ENCODE data around the gene PRPF19.

Gene PRPF19

DNA sequence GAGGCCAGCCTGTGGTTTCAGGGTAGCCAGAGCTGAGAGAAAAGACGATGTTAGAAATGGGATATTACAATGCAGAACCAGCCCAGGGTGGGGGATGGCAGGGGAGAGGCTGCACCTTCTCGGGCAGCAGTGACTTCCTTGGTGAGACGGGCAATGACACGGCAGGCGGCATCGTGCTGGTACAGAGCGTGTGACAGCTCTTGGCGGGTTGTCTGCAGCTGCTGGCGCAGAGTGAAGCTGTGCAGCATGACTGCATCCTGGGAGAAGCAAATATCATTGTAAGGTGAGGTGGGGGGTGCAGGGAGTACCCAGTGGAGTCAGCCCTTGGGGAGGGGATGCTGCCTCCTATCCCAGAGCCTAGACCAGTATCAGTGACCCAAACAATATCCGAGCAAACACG, 3.8 kb downstream of the PRPF19 start:
- no peak for DNase-seq

- no peak for DNase-seq
These were observed 5.5 kb downstream of the PRPF19 start for GRCh38 chr11:60900673-60901404.

DNA sequence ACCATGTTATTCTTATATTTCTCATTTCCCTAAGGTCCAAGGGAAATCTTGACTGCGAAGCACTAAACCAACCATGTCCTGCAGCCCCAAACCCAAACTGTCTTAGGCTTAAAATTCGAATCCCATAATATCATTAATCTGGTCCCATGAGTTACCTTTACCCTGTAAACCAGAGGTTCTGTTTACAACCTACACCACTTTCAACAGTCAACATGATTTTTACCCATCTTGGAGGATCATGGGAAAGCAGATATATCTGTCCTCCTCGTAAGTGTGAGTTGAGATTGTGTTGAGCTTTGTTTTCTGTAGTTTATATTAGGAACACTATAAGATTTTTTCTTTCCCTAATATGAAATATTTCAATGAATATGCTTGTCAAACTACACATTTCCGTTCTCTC, 6.4 kb downstream of the PRPF19 start:
- DNase-seq: no peak

GRCh38 chr11:60899046-60899936, 7.1 kb downstream of the PRPF19 start:
- peak; percentile 39 for DNase-seq

- no peak for DNase-seq
These were observed 8.9 kb downstream of the PRPF19 start for GRCh38 chr11:60897496-60897895.

GRCh38 chr11:60895687-60896086, 10.7 kb downstream of the PRPF19 start:
- DNase-seq: no peak

DNA sequence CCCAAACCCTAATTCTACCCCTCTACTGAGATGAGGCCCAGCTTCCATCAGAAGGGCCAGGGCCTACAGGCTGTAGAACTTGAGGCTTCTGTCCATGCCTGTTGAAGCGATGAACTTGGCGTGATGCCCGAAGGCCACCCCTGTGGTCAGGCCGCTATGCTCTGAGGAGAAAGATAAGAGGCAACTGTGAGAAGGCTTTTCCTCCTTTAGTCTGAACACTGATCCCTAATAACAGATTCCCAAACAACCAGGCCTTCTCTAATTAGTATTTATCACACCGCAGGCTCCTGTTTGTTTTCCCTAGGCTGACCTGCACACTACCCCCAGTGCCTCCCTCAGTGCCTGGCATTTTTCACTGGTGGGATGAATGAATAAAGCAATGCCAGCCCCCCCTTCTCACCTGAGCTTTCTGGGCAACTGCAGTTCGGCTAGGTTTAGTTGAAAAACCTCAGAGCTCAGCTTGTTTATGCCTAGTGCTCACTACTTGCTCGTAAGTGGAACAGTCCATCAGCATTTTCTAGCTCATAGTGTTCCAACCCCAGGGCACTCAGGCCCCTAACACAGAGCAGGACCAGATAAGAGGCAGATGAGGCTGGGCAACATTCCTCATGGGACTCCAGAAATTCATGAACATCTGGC, 15.2 kb downstream of the PRPF19 start:
- DNase-seq: no peak

DNA sequence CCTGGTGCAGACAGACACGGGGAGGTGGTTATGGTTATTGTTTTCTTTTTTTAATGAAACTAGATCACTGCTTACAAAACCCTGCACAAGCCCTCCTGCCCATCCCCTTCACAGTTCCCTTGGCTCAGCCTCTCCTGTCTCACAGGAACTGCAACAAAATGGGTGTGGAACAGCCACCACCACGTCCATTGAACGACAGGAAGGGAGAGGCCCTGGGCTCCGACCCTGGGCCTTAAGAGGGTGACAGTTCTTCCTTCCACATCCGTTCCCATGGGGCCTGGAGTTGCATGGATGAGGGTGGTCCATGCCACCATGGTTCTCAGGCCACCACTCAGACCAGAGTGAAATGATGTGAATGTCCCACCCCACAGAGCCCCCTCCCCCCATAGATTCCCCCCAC, 15.7 kb downstream of the PRPF19 start:
- DNase-seq: no peak

- DNase-seq: no peak
These were observed 16.5 kb downstream of the PRPF19 start for GRCh38 chr11:60889869-60890311.

GRCh38 chr11:60887556-60887955, 18.8 kb downstream of the PRPF19 start:
- DNase-seq: peak; percentile 78

- no peak for DNase-seq
These were observed 25.6 kb downstream of the PRPF19 start for GRCh38 chr11:60880643-60881282.

- no peak for DNase-seq
These were observed 26.3 kb downstream of the PRPF19 start for GRCh38 chr11:60879971-60880588.

- DNase-seq: no peak
These were observed 27.3 kb downstream of the PRPF19 start for GRCh38 chr11:60879104-60879503.

GRCh38 chr11:60878245-60879101, 27.9 kb downstream of the PRPF19 start:
- DNase-seq: no peak

- DNase-seq: no peak
These were observed 30.3 kb downstream of the PRPF19 start for GRCh38 chr11:60876168-60876485.

GRCh38 chr11:60875366-60876167, 30.8 kb downstream of the PRPF19 start:
- DNase-seq: no peak

GRCh38 chr11:60874421-60875365, 31.7 kb downstream of the PRPF19 start:
- no peak for DNase-seq

GRCh38 chr11:60873533-60873932, 32.9 kb downstream of the PRPF19 start:
- DNase-seq: no peak

DNA sequence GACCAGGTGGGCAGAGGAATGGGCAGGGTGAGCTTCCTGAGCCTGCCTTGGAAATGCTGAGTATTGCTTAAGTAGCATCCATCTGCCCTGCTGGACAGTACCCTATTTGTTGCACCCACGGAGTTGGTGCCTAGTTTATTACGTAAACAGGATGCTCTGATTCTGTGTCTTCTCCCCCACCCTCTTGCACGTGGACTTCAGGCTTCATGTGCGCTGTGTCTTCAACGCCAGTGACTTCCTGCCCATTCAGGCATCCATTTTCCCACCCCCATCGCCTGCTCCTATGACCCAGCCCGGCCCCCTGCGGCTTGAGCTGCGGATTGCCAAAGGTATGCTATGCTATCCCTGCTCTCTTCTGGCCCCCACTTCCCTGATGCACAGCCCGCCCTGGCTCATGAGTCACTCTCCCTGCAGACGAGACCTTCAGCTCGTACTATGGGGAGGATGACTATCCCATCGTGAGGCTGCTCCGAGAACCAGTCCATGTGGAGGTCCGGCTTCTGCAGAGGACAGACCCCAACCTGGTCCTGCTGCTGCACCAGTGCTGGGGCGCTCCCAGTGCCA, 33.3 kb downstream of the PRPF19 start:
- no peak for DNase-seq
